ENCODE measurements around the gene HSPB7. TPM values are rescaled to one million over a fixed set of nuclear protein-coding genes. Genes with fewer than 3 reads are reported as not detected.

The HSPB7 gene
- total and polyA plus RNA-seq, 2 experiments from 2014 or later = 0.13 TPM; not detected in 1

DNA sequence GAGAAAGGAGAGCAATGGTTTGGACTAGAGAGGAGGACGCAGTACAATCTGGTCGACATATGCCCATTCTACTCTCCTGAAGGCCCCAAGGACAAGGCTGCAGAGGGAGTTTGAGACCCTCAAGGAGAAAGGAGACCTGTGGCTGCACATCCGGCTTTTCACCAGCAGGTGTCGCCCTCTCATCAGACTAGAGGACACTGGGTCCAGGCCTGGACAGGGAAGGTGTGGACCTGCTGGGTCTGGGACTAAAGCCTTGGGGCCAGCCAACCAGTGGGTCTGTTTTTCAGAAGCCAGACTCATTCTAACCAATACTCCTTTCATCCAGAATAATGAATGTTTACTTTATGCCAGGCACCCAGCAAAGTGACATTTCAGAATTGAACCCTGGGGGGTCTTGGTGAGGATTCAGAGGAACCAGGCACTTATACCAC, 8.8 kb downstream of the HSPB7 start:
- peaks cover 10% of the 10 kb centered on the region for H3K27me3 Mint-ChIP-seq (ENCODE audit: insufficient read depth, low read depth, poor library complexity)
- H3K9me3 Mint-ChIP-seq = no peaks in the 10 kb centered on the region
- H3K9me2 ChIP-seq (ENCODE audit: insufficient read depth) = no peaks in the 10 kb centered on the region
- no peak overlapping the region for H3K4me3 Mint-ChIP-seq
- no peaks in the 10 kb centered on the region for H3K79me2 ChIP-seq (replicated peaks; ENCODE audit: insufficient read depth)
- no peaks in the 10 kb centered on the region for H3K36me3 ChIP-seq (ENCODE audit: insufficient read depth)
- H4K20me1 ChIP-seq (replicated peaks; ENCODE audit: insufficient read depth) = no peaks in the 10 kb centered on the region
- no peak overlapping the region for H3K4me3 ChIP-seq
- H3K36me3 Mint-ChIP-seq (ENCODE audit: low read depth) = no peaks in the 10 kb centered on the region
- peaks cover 23% of the 10 kb centered on the region for H3K4me1 Mint-ChIP-seq
- TF ChIP-seq, protein P1, sequence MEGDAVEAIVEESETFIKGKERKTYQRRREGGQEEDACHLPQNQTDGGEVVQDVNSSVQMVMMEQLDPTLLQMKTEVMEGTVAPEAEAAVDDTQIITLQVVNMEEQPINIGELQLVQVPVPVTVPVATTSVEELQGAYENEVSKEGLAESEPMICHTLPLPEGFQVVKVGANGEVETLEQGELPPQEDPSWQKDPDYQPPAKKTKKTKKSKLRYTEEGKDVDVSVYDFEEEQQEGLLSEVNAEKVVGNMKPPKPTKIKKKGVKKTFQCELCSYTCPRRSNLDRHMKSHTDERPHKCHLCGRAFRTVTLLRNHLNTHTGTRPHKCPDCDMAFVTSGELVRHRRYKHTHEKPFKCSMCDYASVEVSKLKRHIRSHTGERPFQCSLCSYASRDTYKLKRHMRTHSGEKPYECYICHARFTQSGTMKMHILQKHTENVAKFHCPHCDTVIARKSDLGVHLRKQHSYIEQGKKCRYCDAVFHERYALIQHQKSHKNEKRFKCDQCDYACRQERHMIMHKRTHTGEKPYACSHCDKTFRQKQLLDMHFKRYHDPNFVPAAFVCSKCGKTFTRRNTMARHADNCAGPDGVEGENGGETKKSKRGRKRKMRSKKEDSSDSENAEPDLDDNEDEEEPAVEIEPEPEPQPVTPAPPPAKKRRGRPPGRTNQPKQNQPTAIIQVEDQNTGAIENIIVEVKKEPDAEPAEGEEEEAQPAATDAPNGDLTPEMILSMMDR (conservative IDR thresholded peaks at IDR 0.05; ENCODE audit: low read depth in 2 of 2) = peak; percentile 99
- TF ChIP-seq NANOG (IDR thresholded peaks at IDR 0.05; ENCODE audit: borderline replicate concordance) = no peak
- DNase-seq (ENCODE audit: low spot score) = peak; percentile 94
- H3F3A ChIP-seq (replicated peaks; ENCODE audit: low read depth) = peaks cover 6% of the 10 kb centered on the region; the same call in 1 of the 2 replicates
- H3K27ac ChIP-seq (ENCODE audit: low read depth) = no peak overlapping the region
- H3K4me2 ChIP-seq = no peak overlapping the region
- H2AFZ ChIP-seq = no peak overlapping the region
- H3K27ac Mint-ChIP-seq = no peak overlapping the region
- peaks cover 13% of the 10 kb centered on the region for H3K4me1 ChIP-seq (ENCODE audit: insufficient read depth)
- H3K27me3 ChIP-seq (ENCODE audit: insufficient read depth) = no peaks in the 10 kb centered on the region
- ATAC-seq = peak; percentile 49

DNA sequence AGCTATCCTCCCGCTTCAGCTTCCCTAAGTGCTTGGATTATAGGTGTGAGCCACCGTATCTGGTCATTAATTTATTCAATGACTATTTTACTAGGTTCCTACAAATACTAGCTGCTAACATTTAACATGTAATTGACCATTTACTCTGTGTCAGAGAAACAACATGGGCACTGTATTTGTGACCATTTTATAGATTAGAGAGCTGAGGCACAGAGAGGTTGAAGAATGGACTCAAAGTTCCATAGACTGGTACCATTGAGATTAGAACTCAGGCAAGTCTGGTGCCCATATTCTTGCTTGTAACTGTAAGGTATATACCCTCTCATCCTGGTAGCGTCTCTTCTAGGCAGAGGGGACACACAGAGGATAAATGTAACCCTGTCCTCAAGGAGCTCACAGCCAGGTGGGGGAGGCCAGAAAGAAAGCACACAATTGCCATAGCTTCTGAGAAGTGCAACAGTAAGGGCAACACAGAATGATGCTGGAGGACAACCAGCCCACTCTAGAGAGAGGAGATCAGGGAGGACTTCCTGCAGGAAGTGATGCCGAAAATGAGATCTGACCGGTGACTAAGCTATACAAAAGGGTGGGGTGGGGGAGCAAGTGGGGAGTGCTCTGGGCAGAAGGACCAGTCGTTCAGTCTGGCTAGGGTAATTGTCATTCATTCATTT, 10.0 kb downstream of the HSPB7 start:
- Histone ChIP-seq H3K36me3 (ENCODE audit: insufficient read depth) (no peaks in the 10 kb centered on the region), H3K9me2 (ENCODE audit: insufficient read depth) (no peaks in the 10 kb centered on the region), H3K79me2 (replicated peaks; ENCODE audit: insufficient read depth) (no peaks in the 10 kb centered on the region), H3K4me1 (ENCODE audit: insufficient read depth) (0 out of 2 replicates have a peak, but pooled peaks cover 6% of the 10 kb centered on the region), H3K4me3 (no peak overlapping the region), H3F3A (replicated peaks; ENCODE audit: low read depth) (peaks cover 6% of the 10 kb centered on the region; the same call in 1 of the 2 replicates), H3K4me2 (no peak overlapping the region), H4K20me1 (replicated peaks; ENCODE audit: insufficient read depth) (no peaks in the 10 kb centered on the region), H2AFZ (no peak overlapping the region), H3K27me3 (ENCODE audit: insufficient read depth) (no peaks in the 10 kb centered on the region), H3K27ac (ENCODE audit: low read depth) (no peak overlapping the region)
- H3K36me3 Mint-ChIP-seq (ENCODE audit: low read depth) = no peaks in the 10 kb centered on the region
- no peaks in the 10 kb centered on the region for H3K9me3 Mint-ChIP-seq
- peaks cover 20% of the 10 kb centered on the region for H3K4me1 Mint-ChIP-seq
- H3K4me3 Mint-ChIP-seq = no peak overlapping the region
- H3K27ac Mint-ChIP-seq = no peak overlapping the region
- no peak for DNase-seq (ENCODE audit: low spot score)
- no peak for ATAC-seq
- peaks cover 10% of the 10 kb centered on the region for H3K27me3 Mint-ChIP-seq (ENCODE audit: insufficient read depth, low read depth, poor library complexity)
- TF ChIP-seq REST (IDR thresholded peaks at IDR 0.05; ENCODE audit: unreplicated experiment) = no peak
- no peak for TF ChIP-seq EZH2 (IDR thresholded peaks at IDR 0.05; ENCODE audit: low read depth, unreplicated experiment)
- no peak for TF ChIP-seq STAT1 (IDR thresholded peaks at IDR 0.05; ENCODE audit: unreplicated experiment)
- TF ChIP-seq, protein P1 (conservative IDR thresholded peaks at IDR 0.05; ENCODE audit: low read depth in 2 of 2) = no peak
- TF ChIP-seq CREB1 (CRISPR knock-in tag; IDR thresholded peaks at IDR 0.05; ENCODE audit: low read depth) = no peak
- no peak for TF ChIP-seq JUNB (IDR thresholded peaks at IDR 0.05; ENCODE audit: unreplicated experiment)
- TF ChIP-seq POLR2AphosphoS5 (IDR thresholded peaks at IDR 0.05; ENCODE audit: low read depth) = no peak
- no peak for TF ChIP-seq NANOG (IDR thresholded peaks at IDR 0.05; ENCODE audit: borderline replicate concordance)
- TF ChIP-seq ZNF114 (CRISPR knock-in tag; IDR thresholded peaks at IDR 0.05) = no peak
- TF ChIP-seq ZNF331 (CRISPR knock-in tag; IDR thresholded peaks at IDR 0.05; ENCODE audit: low read depth) = no peak
- TF ChIP-seq EZH2phosphoT487 (IDR thresholded peaks at IDR 0.05; ENCODE audit: unreplicated experiment) = no peak
